HG02840 (cell line): Measurements from ENCODE around the gene C2orf74.
"Not testable (repeated sequence)": the region's sequence is repeated elsewhere in the genome, so short reads cannot be mapped to it uniquely, and the experiment has no call there.

Experiments
- ATAC-seq: cut with Tn5 transposase; IDR thresholded peaks from one replicate; pipeline ENCODE4 v1.9.1; 2021; ENCODE audit warnings: mild to moderate bottlenecking, moderate library complexity, moderate number of reproducible peaks; ENCODE audit not compliant: unreplicated experiment, low FRiP score

C2orf74 gene

GRCh38 chr2:61172671-61173070, 10.7 kb downstream of the C2orf74 start:
- ATAC-seq = no peak

- ATAC-seq = no peak
These were observed 11.1 kb downstream of the C2orf74 start for GRCh38 chr2:61173116-61173515.

GRCh38 chr2:61175036-61175435, 13.0 kb downstream of the C2orf74 start:
- no peak for ATAC-seq

- ATAC-seq = peak; percentile 81
These were observed 15.1 kb downstream of the C2orf74 start for GRCh38 chr2:61176755-61177726.

- peak; percentile 28 for ATAC-seq
These were observed 15.9 kb downstream of the C2orf74 start for GRCh38 chr2:61177727-61178549.

- ATAC-seq = no peak
These were observed 16.9 kb downstream of the C2orf74 start for GRCh38 chr2:61178603-61179545.

- no peak for ATAC-seq
These were observed 18.0 kb downstream of the C2orf74 start for GRCh38 chr2:61179701-61180639.

- ATAC-seq = no peak
These were observed 18.7 kb downstream of the C2orf74 start for GRCh38 chr2:61180686-61181085.

GRCh38 chr2:61181382-61182058, 19.5 kb downstream of the C2orf74 start:
- ATAC-seq = no peak

- ATAC-seq = no peak
These were observed 20.0 kb downstream of the C2orf74 start for GRCh38 chr2:61182059-61182383.

- ATAC-seq = no peak
These were observed 21.8 kb downstream of the C2orf74 start for GRCh38 chr2:61183795-61184194.

GRCh38 chr2:61184263-61184662, 22.3 kb downstream of the C2orf74 start:
- ATAC-seq = no peak

GRCh38 chr2:61185231-61185728, 23.3 kb downstream of the C2orf74 start:
- no peak for ATAC-seq

GRCh38 chr2:61187085-61187484, 25.1 kb downstream of the C2orf74 start:
- no peak for ATAC-seq

GRCh38 chr2:61193670-61194561, 31.9 kb downstream of the C2orf74 start:
- no peak for ATAC-seq

- ATAC-seq = not testable (repeated sequence)
These were observed 32.7 kb downstream of the C2orf74 start for GRCh38 chr2:61194646-61195045.

- no peak for ATAC-seq
These were observed 34.7 kb downstream of the C2orf74 start for GRCh38 chr2:61196671-61197070.
